Endometrial microvascular endothelial cells (primary cell): Measurements from ENCODE around the gene HNRNPLL. TPM values are rescaled to one million over a fixed set of nuclear protein-coding genes. Genes with fewer than 3 reads are reported as not detected.

Experiments used
- in situ Hi-C: cut with HindIII; loops from 2 replicates; pipeline ENCODE4 v1.10.0; 2017; ENCODE audit warnings: low sequenced_read_pairs, low pct_unique_long_range_greater_than_20kb; ENCODE audit errors: inconsistent ontology term
- total RNA-seq: library from RNA; depleted of rRNA; stranded (reverse); fragments of >200 nt; gene quantifications from one replicate; pipeline ENCODE4 v1.2.3, GENCODE V29; 2015; ENCODE audit errors: inconsistent ontology term

HNRNPLL gene
- total RNA-seq, 1 donor from 2014 or later, result 46.9 TPM

GRCh38 chr2:38599706-38600105, 3.0 kb downstream of the HNRNPLL start:
- in situ Hi-C loops, result no loop called here

GRCh38 chr2:38598991-38599295, 3.8 kb downstream of the HNRNPLL start:
- in situ Hi-C loops, result no loop called here

GRCh38 chr2:38598200-38598990, 4.3 kb downstream of the HNRNPLL start:
- in situ Hi-C loops, result no loop called here

GRCh38 chr2:38597115-38597514, 5.6 kb downstream of the HNRNPLL start:
- in situ Hi-C loops, result no loop called here

GRCh38 chr2:38596229-38596628, 6.5 kb downstream of the HNRNPLL start:
- in situ Hi-C loops, result no loop called here

GRCh38 chr2:38592951-38593350, 9.8 kb downstream of the HNRNPLL start:
- in situ Hi-C loops, result no loop called here

- in situ Hi-C loops, result no loop called here
Measured at GRCh38 chr2:38591152-38591551, 11.6 kb downstream of the HNRNPLL start.

GRCh38 chr2:38590053-38590452, 12.7 kb downstream of the HNRNPLL start:
- in situ Hi-C loops, result no loop called here

- in situ Hi-C loops, result no loop called here
Measured at GRCh38 chr2:38586931-38587330, 15.8 kb downstream of the HNRNPLL start.

- in situ Hi-C loops, result no loop called here
Measured at GRCh38 chr2:38584881-38585280, 17.8 kb downstream of the HNRNPLL start.

GRCh38 chr2:38583994-38584393, 18.7 kb downstream of the HNRNPLL start:
- in situ Hi-C loops, result no loop called here

GRCh38 chr2:38583524-38583923, 19.2 kb downstream of the HNRNPLL start:
- in situ Hi-C loops, result no loop called here

GRCh38 chr2:38581193-38582147, 21.3 kb downstream of the HNRNPLL start:
- in situ Hi-C loops, result no loop called here

GRCh38 chr2:38580115-38580636, 22.6 kb downstream of the HNRNPLL start:
- in situ Hi-C loops, result no loop called here

GRCh38 chr2:38578832-38579231, 23.9 kb downstream of the HNRNPLL start:
- in situ Hi-C loops, result no loop called here

GRCh38 chr2:38574278-38574677, 28.4 kb downstream of the HNRNPLL start:
- in situ Hi-C loops, result no loop called here

GRCh38 chr2:38572167-38572566, 30.6 kb downstream of the HNRNPLL start:
- in situ Hi-C loops, result no loop called here

- in situ Hi-C loops, result no loop called here
Measured at GRCh38 chr2:38571193-38571592, 31.5 kb downstream of the HNRNPLL start.

- in situ Hi-C loops, result no loop called here
Measured at GRCh38 chr2:38568724-38569436, 33.8 kb downstream of the HNRNPLL start.
